CD4-positive, alpha-beta T cell treated with Interleukin-6 at 100 ng/mL for 8 hours (primary cell): ENCODE data around the gene CFAP100.

Experiments
- DNase-seq: peaks from one replicate; pipeline ENCODE4 v3.0.0-alpha.2; 2020; ENCODE audit warnings: mixed read lengths, low spot score

The CFAP100 gene

GRCh38 chr3:126422571-126423091, 27.9 kb downstream of the CFAP100 start:
- DNase-seq, result no peak

DNA sequence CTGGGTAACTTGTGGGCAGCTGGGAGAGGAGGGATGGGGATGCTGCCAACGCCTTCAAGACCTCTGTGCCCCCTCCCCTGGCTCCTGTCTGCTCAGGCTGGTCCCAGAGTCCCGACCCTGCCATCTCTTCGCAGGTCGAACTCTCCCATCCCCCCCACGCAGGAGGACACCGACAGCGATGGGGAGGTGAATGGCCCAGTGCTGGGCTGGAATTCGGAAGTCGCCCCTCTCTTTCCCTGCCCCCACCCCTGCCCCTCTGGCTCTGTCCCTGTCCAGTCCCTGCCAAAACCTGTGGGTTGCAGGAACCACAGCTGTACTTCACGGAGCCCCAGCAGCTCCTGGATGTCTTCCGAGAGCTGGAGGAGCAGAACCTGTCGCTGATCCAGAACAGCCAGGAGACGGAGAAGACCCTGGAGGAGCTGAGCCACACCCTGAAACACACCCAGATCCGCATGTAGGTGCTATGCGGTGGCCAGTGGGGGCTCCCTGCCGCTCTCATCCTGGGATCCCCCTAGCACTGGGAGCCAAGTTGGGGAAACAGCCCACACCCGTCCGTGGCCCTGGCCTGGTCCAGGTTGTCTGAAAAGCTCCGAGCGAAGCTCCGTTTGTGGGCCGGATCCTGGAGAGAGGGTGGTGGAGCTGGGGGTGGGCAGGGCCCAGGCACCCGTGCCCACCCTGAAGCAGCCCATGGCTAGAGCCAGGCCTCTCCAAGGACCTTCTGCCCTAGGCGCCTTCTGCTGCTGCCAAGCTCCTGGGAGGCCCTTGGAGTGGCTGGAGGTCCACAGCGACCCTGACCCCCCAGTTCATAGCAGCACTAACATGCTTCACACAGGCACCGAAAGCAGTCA, 28.7 kb downstream of the CFAP100 start:
- DNase-seq, result no peak

- DNase-seq, result no peak
Observed at GRCh38 chr3:126424039-126424717, 29.5 kb downstream of the CFAP100 start.

GRCh38 chr3:126424751-126425150, 30.0 kb downstream of the CFAP100 start:
- DNase-seq, result no peak

- no peak for DNase-seq
Observed at GRCh38 chr3:126431103-126431534, 36.4 kb downstream of the CFAP100 start.

- DNase-seq, result no peak
Observed at GRCh38 chr3:126432361-126433104, 37.8 kb downstream of the CFAP100 start.

DNA sequence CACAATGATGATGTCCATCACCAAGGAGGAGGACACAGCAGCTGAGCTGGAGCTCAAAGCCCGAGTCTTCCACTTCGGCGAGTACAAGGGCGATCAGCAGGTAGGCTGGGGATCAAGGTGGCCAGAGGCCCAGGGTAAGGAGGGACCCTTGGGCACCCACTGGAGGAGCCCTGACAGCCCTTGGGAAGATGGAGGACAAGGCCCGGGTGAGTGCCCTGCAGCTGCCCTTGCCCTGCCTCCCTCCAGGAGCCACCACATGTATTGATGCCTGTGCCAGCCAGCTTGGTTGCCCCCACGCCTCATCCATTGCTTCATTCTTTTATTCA, 38.4 kb downstream of the CFAP100 start:
- no peak for DNase-seq

GRCh38 chr3:126433496-126434263, 39.0 kb downstream of the CFAP100 start:
- no peak for DNase-seq

DNA sequence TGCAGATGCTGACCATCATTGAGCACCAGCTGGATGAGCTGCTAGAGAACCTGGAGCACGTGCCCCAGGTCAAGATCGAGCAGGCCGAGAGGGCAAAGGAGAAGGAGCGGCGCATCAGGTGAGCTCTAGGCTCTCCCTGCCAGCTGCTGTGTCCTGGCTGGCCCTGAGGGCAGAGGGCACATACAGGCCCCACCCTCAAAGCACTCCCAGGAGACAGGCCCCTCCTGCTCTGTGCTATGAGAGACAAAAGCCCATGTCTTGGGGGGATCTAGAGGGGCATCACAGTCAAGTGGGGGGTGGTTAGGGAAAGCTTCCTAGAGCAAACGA, 39.5 kb downstream of the CFAP100 start:
- no peak for DNase-seq

GRCh38 chr3:126434931-126435411, 40.3 kb downstream of the CFAP100 start:
- no peak for DNase-seq

DNA sequence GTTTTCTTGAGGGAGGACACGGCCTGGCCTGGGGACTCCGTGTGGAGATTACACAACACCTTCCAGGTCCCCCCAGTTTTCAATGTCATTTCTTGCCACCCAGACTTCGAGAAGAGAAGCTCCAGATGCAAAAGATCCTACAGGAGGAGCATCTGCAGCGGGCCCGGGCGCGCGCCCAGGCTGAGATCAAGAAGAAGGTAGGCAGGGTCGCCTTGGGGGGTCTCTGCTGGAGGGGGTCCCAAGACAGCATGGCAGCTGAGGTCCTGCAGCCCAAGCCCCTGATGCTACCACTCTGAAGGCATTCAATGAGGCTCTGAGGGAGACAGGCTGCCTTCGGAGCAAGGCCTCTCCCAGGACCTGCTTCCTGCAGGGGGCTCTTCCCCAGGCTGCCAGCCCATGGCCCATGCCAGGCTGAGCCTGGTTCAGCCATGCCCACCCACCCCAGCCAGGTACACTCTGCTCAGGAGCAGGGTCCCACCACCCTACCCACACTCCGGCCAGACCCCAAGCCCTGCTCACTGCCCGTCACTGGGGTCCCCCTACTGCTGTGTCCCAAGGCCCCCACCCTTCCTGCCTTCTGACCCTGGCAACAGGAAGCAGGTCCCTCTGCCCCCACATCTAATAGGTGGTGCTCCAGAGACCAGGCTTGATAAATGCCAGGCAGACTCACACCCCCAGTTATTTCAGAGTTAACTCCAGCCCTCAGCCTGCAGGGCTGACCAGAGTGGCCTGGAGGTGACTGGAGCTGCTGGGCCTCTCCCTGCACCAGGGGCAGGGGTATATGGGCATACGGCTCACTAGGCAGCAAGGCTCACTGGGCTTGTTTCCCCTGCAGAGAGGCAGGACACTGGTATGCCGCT, 41.0 kb downstream of the CFAP100 start:
- DNase-seq, result no peak

DNA sequence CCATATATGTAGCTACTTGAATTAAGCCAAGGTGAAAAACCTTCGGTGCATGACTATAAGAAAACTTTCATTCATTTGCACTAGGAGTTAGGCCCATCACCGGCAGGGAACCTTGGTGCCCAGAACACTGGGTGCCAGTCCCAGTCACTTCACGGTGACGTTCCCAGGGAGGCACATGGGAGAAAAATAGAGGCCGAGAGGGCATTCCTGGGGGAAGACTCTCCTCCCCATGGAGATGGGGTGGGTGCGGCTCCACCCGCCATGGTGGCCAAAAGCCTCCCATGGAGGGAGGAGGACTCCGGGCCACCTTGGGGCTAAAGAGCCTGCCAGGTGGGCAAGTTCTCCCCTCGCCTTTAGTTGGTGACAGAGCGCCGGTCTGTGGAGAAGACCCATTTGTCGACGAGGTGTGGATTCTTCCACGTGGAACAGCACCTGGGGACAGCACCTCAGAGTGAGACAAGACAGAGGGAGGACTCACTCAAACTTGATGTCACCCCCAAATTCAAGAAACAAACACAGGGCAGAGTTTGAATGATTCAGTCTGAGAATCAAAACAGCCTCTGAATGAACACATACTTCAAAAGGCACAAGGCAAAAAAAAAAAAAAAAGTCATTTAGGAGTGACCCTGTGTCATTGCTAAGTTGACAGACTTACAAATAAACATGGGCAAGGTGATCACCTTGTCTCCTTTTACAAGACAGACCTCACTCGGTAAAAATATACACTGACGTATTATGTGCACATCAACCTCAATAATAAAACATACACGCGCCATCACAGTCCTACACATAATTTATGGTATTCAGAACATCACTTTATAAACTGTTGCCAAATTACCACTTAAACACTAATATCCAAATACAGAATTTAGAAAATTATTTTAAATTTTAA, 42.4 kb downstream of the CFAP100 start:
- DNase-seq, result no peak

DNA sequence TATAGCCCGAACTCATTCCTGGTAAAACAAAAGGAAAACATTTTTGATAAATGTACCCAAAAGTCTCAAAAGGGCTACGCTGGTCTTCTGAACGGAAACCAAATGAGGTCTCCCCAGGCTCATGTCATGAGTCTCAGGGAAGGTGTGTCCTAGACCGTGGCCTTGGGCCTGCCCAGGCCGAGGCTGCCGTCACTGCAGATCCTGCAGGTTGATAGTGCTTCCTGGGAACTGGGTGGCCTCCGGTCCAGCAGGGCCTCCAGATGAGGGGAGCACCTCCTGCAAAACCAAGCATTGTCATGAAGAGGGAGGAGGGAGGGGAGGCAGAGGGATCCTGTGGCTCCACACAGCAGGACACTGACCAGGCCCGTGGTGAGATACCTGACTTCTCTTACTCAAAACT, 43.5 kb downstream of the CFAP100 start:
- DNase-seq, result no peak

DNA sequence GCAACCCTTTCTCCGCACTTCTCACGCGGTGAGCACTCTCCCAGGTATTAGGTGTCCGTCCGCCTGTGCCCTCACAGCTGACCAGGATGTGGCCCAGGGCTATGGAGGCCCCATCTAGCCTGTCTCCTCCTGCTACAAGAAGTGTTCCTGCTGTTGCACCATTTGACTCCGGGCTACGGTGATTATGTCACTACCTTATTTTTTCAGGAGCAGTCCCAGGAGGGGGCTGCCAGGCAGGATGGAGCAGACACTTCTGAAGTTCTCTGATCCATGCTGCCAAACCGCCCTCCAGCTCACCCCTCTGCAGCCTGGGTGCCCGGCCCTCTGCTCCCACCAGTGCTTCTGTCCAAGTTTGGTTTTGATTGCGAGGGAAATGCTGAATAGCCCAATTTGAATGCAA, 44.0 kb downstream of the CFAP100 start:
- DNase-seq, result no peak

DNA sequence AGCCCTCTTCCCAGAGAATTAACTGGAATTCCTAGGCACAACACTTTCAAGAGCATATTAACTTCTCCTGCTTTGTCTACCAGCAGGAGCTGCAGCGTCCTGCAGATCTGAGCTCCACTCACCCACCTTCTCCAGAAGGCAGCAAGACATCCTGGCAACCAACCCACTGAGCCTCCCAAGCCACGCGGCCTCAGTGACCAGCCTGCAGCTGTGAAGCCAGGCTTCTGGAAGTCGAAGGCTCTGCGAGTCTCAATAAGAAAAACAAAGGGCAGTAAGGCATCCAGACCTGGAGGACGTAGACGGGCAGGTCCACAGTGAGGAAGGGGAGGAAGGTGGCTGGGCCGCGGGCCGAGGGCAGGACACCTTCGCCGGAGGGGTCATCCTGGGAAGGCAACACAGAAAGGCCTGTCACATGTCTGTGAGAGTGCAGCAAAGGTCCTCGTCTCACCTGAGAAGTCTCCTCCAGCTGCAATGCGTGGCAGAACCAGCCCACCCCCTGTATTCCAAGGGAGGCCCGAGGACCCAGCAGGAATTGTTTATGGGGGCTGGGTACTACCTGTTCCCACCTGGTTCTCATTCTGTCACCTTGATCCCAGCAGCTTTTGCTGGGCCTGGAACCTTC, 44.7 kb downstream of the CFAP100 start:
- DNase-seq, result no peak

GRCh38 chr3:126439968-126440708, 45.4 kb downstream of the CFAP100 start:
- DNase-seq, result no peak

DNA sequence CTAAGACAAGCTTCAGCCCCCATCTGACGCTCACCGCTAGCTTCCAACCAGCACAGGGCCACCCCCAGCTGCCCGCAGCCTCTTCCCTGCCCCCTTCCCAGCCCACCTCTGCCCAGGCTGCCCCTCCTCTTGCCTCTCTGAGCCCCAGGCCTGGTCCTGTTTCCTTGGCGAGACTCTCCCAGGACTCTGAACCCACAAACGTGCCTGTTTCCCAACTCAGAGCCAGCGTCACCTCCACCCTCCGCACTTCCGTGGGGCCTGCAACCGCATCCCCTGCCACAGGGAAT, 45.9 kb downstream of the CFAP100 start:
- no peak for DNase-seq

- no peak for DNase-seq
Observed at GRCh38 chr3:126441256-126441880, 46.7 kb downstream of the CFAP100 start.
